ENCODE results near the gene FFAR2. TPM values are rescaled to one million over a fixed set of nuclear protein-coding genes. Genes with fewer than 3 reads are reported as not detected.

FFAR2 gene
- total RNA-seq, 4 donors from 2014 or later, result 0.49 to 2.5 (median 0.56) TPM; not detected in 1

GRCh38 chr19:35495107-35496064 lies 47.3 kb downstream of the FFAR2 start:
- H3K4me3 ChIP-seq, result peak overlapping the region in 1 of 4 donors; percentile 33
- intact Hi-C loops (cut with DNase I), result loop anchor here (5.0 kb wide), 1 partner anchor 143 kb away; no protein-coding TSS in a partner anchor
- no peaks in the 10 kb centered on the region for H3K9me3 ChIP-seq
- no peaks in the 10 kb centered on the region for H3K36me3 ChIP-seq
- TF ChIP-seq CTCF (IDR thresholded peaks at IDR 0.05), result peak; percentile 92 to 99 (median 96)
- no peak for TF ChIP-seq POLR2A (IDR thresholded peaks at IDR 0.05)
- WGBS, 2 donors, result 43 to 55% methylated on average over 7 to 8 of the region's 30 CpGs
- H3K4me1 ChIP-seq, result peaks cover 5 to 43% (median 7%) of the 10 kb centered on the region in 3 donors
- DNase-seq, result no peak
- peaks cover 0 to 38% (median 0%) of the 10 kb centered on the region in 4 donors for H3K27me3 ChIP-seq
- no peak overlapping the region for H3K27ac ChIP-seq

GRCh38 chr19:35497406-35497805 lies 49.3 kb downstream of the FFAR2 start:
- H3K36me3 ChIP-seq, result no peaks in the 10 kb centered on the region
- DNase-seq, result no peak
- H3K4me3 ChIP-seq, result no peak overlapping the region
- H3K27me3 ChIP-seq, result peaks cover 0 to 19% (median 0%) of the 10 kb centered on the region in 4 donors
- no peaks in the 10 kb centered on the region for H3K9me3 ChIP-seq
- WGBS, 2 donors, result 72 to 78% methylated on average over 8 to 12 of the region's 14 CpGs
- H3K4me1 ChIP-seq, result peaks cover 5 to 25% (median 7%) of the 10 kb centered on the region in 3 donors
- intact Hi-C loops (cut with DNase I), result loop anchor here (5.0 kb wide), 1 partner anchor 145 kb away; no protein-coding TSS in a partner anchor
- no peak for TF ChIP-seq POLR2A (IDR thresholded peaks at IDR 0.05)
- TF ChIP-seq CTCF (IDR thresholded peaks at IDR 0.05), result no peak
- no peak overlapping the region for H3K27ac ChIP-seq

GRCh38 chr19:35498220-35498619 lies 50.2 kb downstream of the FFAR2 start:
- Histone ChIP-seq H3K4me3 (no peak overlapping the region), H3K27me3 (peaks cover 0 to 15% (median 0%) of the 10 kb centered on the region in 4 donors), H3K27ac (no peak overlapping the region), H3K36me3 (no peaks in the 10 kb centered on the region), H3K9me3 (no peaks in the 10 kb centered on the region), H3K4me1 (peaks cover 5 to 24% (median 7%) of the 10 kb centered on the region in 3 donors)
- DNase-seq, result no peak
- 36 to 88% methylated on average over 1 to 3 of the region's 3 CpGs for WGBS, 2 donors
- intact Hi-C loops (cut with DNase I), result loop anchor here (5.0 kb wide), 1 partner anchor 146 kb away; no protein-coding TSS in a partner anchor
- TF ChIP-seq POLR2A (IDR thresholded peaks at IDR 0.05), result no peak
- no peak for TF ChIP-seq CTCF (IDR thresholded peaks at IDR 0.05)

GRCh38 chr19:35498984-35499527 lies 51.0 kb downstream of the FFAR2 start:
- no peak for TF ChIP-seq CTCF (IDR thresholded peaks at IDR 0.05)
- TF ChIP-seq POLR2A (IDR thresholded peaks at IDR 0.05), result no peak
- Histone ChIP-seq H3K27ac (no peak overlapping the region), H3K27me3 (peaks cover 0 to 7% (median 0%) of the 10 kb centered on the region in 4 donors), H3K9me3 (no peaks in the 10 kb centered on the region), H3K4me1 (peaks cover 5 to 16% (median 7%) of the 10 kb centered on the region in 3 donors), H3K36me3 (no peaks in the 10 kb centered on the region), H3K4me3 (no peak overlapping the region)
- WGBS, 2 donors, result 70 to 76% methylated on average over 8 of the region's 9 CpGs
- no peak for DNase-seq
- intact Hi-C loops (cut with DNase I), result loop anchor here (5.0 kb wide), 1 partner anchor 147 kb away; no protein-coding TSS in a partner anchor
